Fibroblast of lung (primary cell): Measurements from ENCODE around the gene SLC25A36. TPM values are rescaled to one million over a fixed set of nuclear protein-coding genes. Genes with fewer than 3 reads are reported as not detected.

ENCODE experiments used
- DNase-seq, 2 donors: peaks; one replicate each; pipeline versions ENCODE4 v3.0.0 to v3.0.0-alpha.2; 2010; ENCODE audit warnings: low read depth in 2 of 2
- H2AFZ ChIP-seq: 2 replicates; pipeline ENCODE4 v1.5.1; 2012; ENCODE audit warnings: low read length, control low read depth, inconsistent platforms
- H3K27ac ChIP-seq: 2 replicates; pipeline ENCODE4 v1.5.1; 2011; ENCODE audit warnings: low read length, control low read depth; ENCODE audit not compliant: insufficient read depth
- H3K27me3 ChIP-seq: 2 replicates; pipeline ENCODE4 v1.5.1; 2011; ENCODE audit warnings: mild to moderate bottlenecking, low read length; ENCODE audit not compliant: control insufficient read depth, insufficient read depth
- H3K36me3 ChIP-seq: 2 replicates; pipeline ENCODE4 v1.5.1; 2011; ENCODE audit warnings: low read length; ENCODE audit not compliant: control insufficient read depth, insufficient read depth
- H3K4me1 ChIP-seq: 2 replicates; pipeline ENCODE4 v1.5.1; 2011; ENCODE audit warnings: low read length; ENCODE audit not compliant: control insufficient read depth, insufficient read depth; ENCODE audit errors: extremely low read depth
- H3K4me2 ChIP-seq: 2 replicates; pipeline ENCODE4 v1.5.1; 2011; ENCODE audit warnings: low read length, control low read depth; ENCODE audit not compliant: insufficient read depth; ENCODE audit errors: extremely low read depth
- H3K4me3 ChIP-seq, 4 experiments: fragments of 200-600 bp in 1 of 4; sonication (generic) in 1 of 4; replicated peaks in 1 of 4; 2 replicates each; pipeline ENCODE4 v1.5.1; 2011 to 2016; ENCODE audit warnings: low read length in 4 of 4, low read depth in 3 of 4, mild to moderate bottlenecking in 3 of 4, control low read depth in 2 of 4, inconsistent platforms in 1 of 4, mixed read lengths in 1 of 4; ENCODE audit not compliant: insufficient read depth in 1 of 4; ENCODE audit errors: control extremely low read depth in 1 of 4
- H3K79me2 ChIP-seq: 2 replicates; pipeline ENCODE4 v1.5.1; 2012; ENCODE audit warnings: mild to moderate bottlenecking, low read length, inconsistent platforms; ENCODE audit not compliant: control insufficient read depth, insufficient read depth
- H3K9ac ChIP-seq: 2 replicates; pipeline ENCODE4 v1.5.1; 2011; ENCODE audit warnings: mild to moderate bottlenecking, low read length, control low read depth; ENCODE audit not compliant: insufficient read depth
- H3K9me3 ChIP-seq: 2 replicates; pipeline ENCODE4 v1.5.1; 2012; ENCODE audit warnings: low read depth, low read length; ENCODE audit not compliant: control insufficient read depth, insufficient read depth
- H4K20me1 ChIP-seq: 2 replicates; pipeline ENCODE4 v1.5.1; 2011; ENCODE audit warnings: low read length; ENCODE audit not compliant: control insufficient read depth, insufficient read depth; ENCODE audit errors: extremely low read depth
- EZH2 ChIP-seq: IDR thresholded peaks from 2 replicates; pipeline ENCODE4 v1.5.1; 2012; ENCODE audit warnings: low read length, control low read depth, mild to moderate bottlenecking; ENCODE audit errors: missing control alignments
- polyA plus RNA-seq, 2 donors: library from polyadenylated mRNA; depleted of rRNA in 1 of 2; stranded (reverse) in 1 of 2; unstranded in 1 of 2; fragments of >200 nt; gene quantifications; 2 replicates each; pipeline ENCODE4 v1.2.1, GENCODE V29; 2011 to 2012; ENCODE audit warnings: missing spikeins in 1 of 2
- total RNA-seq: library from RNA; depleted of rRNA; stranded (reverse); fragments of >200 nt; gene quantifications from 2 replicates; pipeline ENCODE4 v1.2.1, GENCODE V29; 2014
- TF ChIP-seq, protein P1 (sequence below), 2 donors: IDR thresholded peaks in 1 of 2; conservative IDR thresholded peaks in 1 of 2; 1 replicate in 1 of 2; 2 replicates in 1 of 2; pipeline ENCODE4 v1.5.1; 2011 to 2012; ENCODE audit warnings: low read length in 2 of 2, control low read depth in 1 of 2, inconsistent platforms in 1 of 2, low read depth in 1 of 2, mild to moderate bottlenecking in 1 of 2

SLC25A36 gene
- total and polyA plus RNA-seq, 2 donors (not counting 1 experiment from before 2014, with no cell fraction given): 53.6 to 78.6 TPM

DNA sequence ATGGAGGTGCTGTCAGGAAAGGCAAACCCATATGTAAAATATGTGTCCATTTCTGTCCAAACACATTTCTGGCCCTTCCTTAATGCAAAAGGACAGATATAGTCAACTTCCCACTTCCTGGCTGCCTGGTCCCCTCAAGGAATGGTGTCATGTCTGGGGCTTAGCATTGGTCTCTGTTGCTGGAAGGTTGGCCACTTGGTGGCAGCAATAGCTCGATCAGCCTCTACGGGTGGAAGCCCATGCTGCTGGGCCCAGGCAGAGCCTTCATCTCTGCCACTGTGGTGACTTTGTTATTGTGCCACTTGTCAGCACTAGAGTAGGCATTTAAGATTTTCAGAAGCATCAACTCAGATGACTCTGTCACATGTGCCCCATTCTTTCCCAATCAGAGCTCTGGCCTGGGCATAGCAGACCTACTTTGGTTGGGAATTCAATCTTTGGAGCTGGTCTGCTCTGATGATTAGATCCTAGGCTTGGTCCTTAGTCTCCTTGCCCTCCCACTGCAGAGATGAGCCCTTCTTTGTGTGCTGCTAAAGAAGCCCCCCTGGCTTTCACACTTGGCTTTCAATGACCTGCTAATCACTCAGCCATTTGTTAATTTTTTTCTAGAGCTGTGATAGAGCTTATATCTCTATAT, 58.5 kb downstream of the SLC25A36 start:
- H3K27me3 ChIP-seq: no peaks in the 10 kb centered on the region
- H2AFZ ChIP-seq: no peak overlapping the region
- H3K9ac ChIP-seq: no peak overlapping the region
- no peak overlapping the region for H3K4me3 ChIP-seq
- H3K4me1 ChIP-seq: no peaks in the 10 kb centered on the region
- H4K20me1 ChIP-seq: no peaks in the 10 kb centered on the region
- H3K4me2 ChIP-seq: no peak overlapping the region
- no peaks in the 10 kb centered on the region for H3K36me3 ChIP-seq
- no peaks in the 10 kb centered on the region for H3K9me3 ChIP-seq
- peak; percentile 47 to 52 for DNase-seq
- no peak overlapping the region for H3K27ac ChIP-seq
- no peaks in the 10 kb centered on the region for H3K79me2 ChIP-seq
- TF ChIP-seq, protein P1, sequence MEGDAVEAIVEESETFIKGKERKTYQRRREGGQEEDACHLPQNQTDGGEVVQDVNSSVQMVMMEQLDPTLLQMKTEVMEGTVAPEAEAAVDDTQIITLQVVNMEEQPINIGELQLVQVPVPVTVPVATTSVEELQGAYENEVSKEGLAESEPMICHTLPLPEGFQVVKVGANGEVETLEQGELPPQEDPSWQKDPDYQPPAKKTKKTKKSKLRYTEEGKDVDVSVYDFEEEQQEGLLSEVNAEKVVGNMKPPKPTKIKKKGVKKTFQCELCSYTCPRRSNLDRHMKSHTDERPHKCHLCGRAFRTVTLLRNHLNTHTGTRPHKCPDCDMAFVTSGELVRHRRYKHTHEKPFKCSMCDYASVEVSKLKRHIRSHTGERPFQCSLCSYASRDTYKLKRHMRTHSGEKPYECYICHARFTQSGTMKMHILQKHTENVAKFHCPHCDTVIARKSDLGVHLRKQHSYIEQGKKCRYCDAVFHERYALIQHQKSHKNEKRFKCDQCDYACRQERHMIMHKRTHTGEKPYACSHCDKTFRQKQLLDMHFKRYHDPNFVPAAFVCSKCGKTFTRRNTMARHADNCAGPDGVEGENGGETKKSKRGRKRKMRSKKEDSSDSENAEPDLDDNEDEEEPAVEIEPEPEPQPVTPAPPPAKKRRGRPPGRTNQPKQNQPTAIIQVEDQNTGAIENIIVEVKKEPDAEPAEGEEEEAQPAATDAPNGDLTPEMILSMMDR (conservative IDR thresholded peaks at IDR 0.05 in 1 of 2, IDR thresholded peaks at IDR 0.05 in 1 of 2; ENCODE audit: low read depth in 1 of 2, low read length in 2 of 2): peak; percentile 51 to 73
- TF ChIP-seq EZH2: no peak

DNA sequence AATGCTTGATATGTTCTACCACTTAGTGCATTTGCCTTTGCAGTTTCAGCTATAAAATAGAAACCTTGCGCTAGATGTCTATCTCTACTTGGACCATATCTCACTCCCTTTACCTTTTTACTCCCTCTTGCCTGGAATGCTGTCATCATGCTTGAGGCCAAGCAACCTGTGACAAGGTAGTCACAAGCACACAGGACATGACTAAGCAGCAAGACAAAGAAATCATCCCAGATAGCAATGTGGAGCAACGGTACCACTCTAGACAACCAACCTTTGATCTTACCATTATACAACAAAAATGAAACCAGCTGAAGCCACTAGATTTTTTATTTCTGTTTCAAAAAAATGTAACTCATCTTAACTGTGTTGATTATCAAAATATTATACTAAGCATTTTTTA, 59.0 kb downstream of the SLC25A36 start:
- Histone ChIP-seq H3K27ac (no peak overlapping the region), H3K4me3 (no peak overlapping the region), H3K36me3 (no peaks in the 10 kb centered on the region), H3K4me1 (no peaks in the 10 kb centered on the region), H3K79me2 (no peaks in the 10 kb centered on the region), H3K27me3 (no peaks in the 10 kb centered on the region), H4K20me1 (no peaks in the 10 kb centered on the region), H3K4me2 (no peak overlapping the region), H3K9ac (no peak overlapping the region), H3K9me3 (no peaks in the 10 kb centered on the region), H2AFZ (no peak overlapping the region)
- TF ChIP-seq, protein P1 (conservative IDR thresholded peaks at IDR 0.05 in 1 of 2, IDR thresholded peaks at IDR 0.05 in 1 of 2; ENCODE audit: low read depth in 1 of 2, low read length in 2 of 2): no peak
- TF ChIP-seq EZH2: no peak
- no peak for DNase-seq

DNA sequence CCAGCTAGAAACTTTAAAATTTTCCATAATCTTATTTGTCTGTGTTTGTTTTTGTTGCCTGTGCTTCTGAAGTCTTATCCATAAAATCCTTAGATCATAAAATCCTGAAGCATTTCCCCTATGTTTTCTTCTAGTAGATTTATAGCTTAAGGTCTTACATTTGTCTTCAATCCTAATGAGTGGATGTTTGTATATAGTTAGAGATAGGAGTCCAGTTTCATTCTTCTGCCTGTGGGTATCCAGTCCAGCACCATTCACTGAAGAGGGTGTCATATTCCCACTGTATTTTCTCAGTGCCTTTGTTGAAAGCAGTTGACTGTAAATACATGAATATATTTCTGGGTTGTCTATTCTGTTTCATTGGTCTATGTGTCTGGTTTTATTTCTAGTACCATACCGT, 64.7 kb downstream of the SLC25A36 start:
- H3K4me2 ChIP-seq: no peak overlapping the region
- H3K36me3 ChIP-seq: no peaks in the 10 kb centered on the region
- H3K4me1 ChIP-seq: no peaks in the 10 kb centered on the region
- H3K9ac ChIP-seq: no peak overlapping the region
- H3K27ac ChIP-seq: no peak overlapping the region
- H3K9me3 ChIP-seq: no peaks in the 10 kb centered on the region
- H3K27me3 ChIP-seq: no peaks in the 10 kb centered on the region
- H3K4me3 ChIP-seq: no peak overlapping the region
- H2AFZ ChIP-seq: no peak overlapping the region
- TF ChIP-seq EZH2: no peak
- TF ChIP-seq, protein P1 (conservative IDR thresholded peaks at IDR 0.05 in 1 of 2, IDR thresholded peaks at IDR 0.05 in 1 of 2; ENCODE audit: low read depth in 1 of 2, low read length in 2 of 2): no peak
- no peaks in the 10 kb centered on the region for H3K79me2 ChIP-seq
- no peaks in the 10 kb centered on the region for H4K20me1 ChIP-seq
- DNase-seq: no peak
